OCI-LY3 (cell line): ENCODE results near the gene SARDH.

Source experiments
- H2AFZ ChIP-seq: fragments of 200-600, 300-600 bp; shearing (Covaris generic); 2 replicates; pipeline ENCODE4 v1.6.0; 2014; ENCODE audit warnings: antibody characterized with exemption, low read depth, low read length
- H3K27ac ChIP-seq: fragments of 200-600, 300-600 bp; sonication (generic); 2 replicates; pipeline ENCODE4 v1.5.1; 2014; ENCODE audit warnings: mild to moderate bottlenecking, low read length, moderate library complexity, mixed read lengths
- H3K27me3 ChIP-seq: fragments of 200-600, 300-600 bp; sonication (generic); 2 replicates; pipeline ENCODE4 v1.6.1; 2014; ENCODE audit warnings: low read depth, low read length, mixed read lengths
- H3K36me3 ChIP-seq: fragments of 200-600, 300-600 bp; sonication (generic); replicated peaks from 2 replicates; pipeline ENCODE3; 2014; ENCODE audit warnings: low read depth, low read length, mixed read lengths
- H3K4me1 ChIP-seq: fragments of 300-600, 200-600 bp; sonication (generic); 2 replicates; pipeline ENCODE4 v1.6.1; 2014; ENCODE audit warnings: low read length, mixed read lengths
- H3K4me2 ChIP-seq: fragments of 200-600, 300-600 bp; sonication (generic); 2 replicates; pipeline ENCODE4 v1.6.1; 2014; ENCODE audit warnings: low read length, mixed read lengths
- H3K4me3 ChIP-seq: fragments of 300-600, 200-600 bp; sonication (generic); 2 replicates; pipeline ENCODE4 v1.5.1; 2014; ENCODE audit warnings: antibody characterized with exemption, mild to moderate bottlenecking, low read length, moderate library complexity
- H3K79me2 ChIP-seq: fragments of 300-600, 200-600 bp; shearing (Covaris generic); 2 replicates; pipeline ENCODE4 v1.6.1; 2014; ENCODE audit warnings: mild to moderate bottlenecking, low read length, mixed read lengths
- H3K9ac ChIP-seq: fragments of 300-600, 200-600 bp; shearing (Covaris generic); 2 replicates; pipeline ENCODE4 v1.6.0; 2014; ENCODE audit warnings: mild to moderate bottlenecking, low read length, moderate library complexity
- H3K9me3 ChIP-seq: fragments of 200-600, 300-600 bp; shearing (Covaris generic); 2 replicates; pipeline ENCODE4 v1.6.1; 2014; ENCODE audit warnings: low read length, mixed read lengths; ENCODE audit not compliant: insufficient read depth
- H4K20me1 ChIP-seq: fragments of 200-600, 300-600 bp; sonication (generic); 2 replicates; pipeline ENCODE4 v1.6.1; 2016; ENCODE audit warnings: low read length, mixed read lengths; ENCODE audit not compliant: insufficient read depth
- EZH2phosphoT487 ChIP-seq: fragments of 200-600 bp; shearing (Covaris generic); IDR thresholded peaks from 2 replicates; pipeline ENCODE4 v1.6.1; 2018; ENCODE audit warnings: antibody characterized with exemption, mixed run types, low read depth
- TF ChIP-seq, protein P1 (sequence below): fragments of 200-600, 300-600 bp; sonication (generic); IDR thresholded peaks from 2 replicates; pipeline ENCODE4 v1.5.1; 2014; ENCODE audit warnings: antibody characterized with exemption, low read length, low read depth

SARDH gene

DNA sequence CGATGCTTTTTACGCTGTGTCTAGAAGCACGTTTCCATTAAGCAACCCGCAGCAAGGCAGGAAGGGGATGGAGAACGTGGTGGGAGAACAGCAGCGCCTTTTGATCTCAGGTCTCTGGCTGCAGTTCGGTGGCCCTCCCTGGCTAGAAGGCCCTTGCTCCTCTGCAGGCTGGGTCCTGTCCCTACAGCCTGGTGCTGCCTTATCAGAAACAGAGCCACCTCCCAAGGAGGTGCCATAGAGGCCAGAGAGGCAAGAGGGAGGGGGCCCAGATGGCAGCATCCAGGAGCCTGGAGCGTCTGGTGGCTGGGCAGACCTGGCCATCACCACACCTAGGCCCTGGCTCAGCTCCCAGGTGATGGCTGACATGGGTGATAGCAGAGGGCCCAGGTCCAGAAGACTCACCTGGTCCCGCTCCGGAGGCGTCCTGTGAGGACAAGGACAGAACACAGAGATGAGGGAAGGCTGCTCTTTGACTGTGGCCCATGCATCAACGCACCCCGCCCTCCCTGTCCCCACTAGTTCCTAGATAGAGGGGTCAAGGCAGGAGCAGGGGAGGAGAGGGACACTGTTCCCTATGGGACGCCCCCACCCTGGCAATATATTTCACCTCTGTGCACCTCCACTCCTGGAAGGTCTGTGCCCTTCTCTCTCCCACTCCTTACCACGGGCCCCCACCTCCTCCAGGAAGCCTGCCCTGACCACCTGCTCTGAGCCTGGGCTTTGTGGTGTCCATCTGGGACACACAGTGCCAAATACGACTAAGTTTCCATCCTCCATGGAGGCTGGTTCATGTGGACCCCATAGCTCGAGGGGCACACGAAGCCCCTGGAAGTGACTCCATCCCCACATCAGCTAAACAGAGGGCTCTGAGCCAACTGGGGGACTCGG lies 41.6 kb upstream of the SARDH start:
- Histone ChIP-seq H3K4me2 (no peak overlapping the region), H4K20me1 (peaks cover 10% of the 10 kb centered on the region; the same call in 1 of the 2 replicates), H2AFZ (no peak overlapping the region), H3K4me3 (no peak overlapping the region), H3K4me1 (0 out of 2 replicates have a peak, but pooled peaks cover 2% of the 10 kb centered on the region), H3K27me3 (no peaks in the 10 kb centered on the region), H3K9ac (no peak overlapping the region), H3K27ac (no peak overlapping the region), H3K9me3 (no peaks in the 10 kb centered on the region), H3K79me2 (no peaks in the 10 kb centered on the region), H3K36me3 (peaks cover 68% of the 10 kb centered on the region)
- TF ChIP-seq, protein P1, sequence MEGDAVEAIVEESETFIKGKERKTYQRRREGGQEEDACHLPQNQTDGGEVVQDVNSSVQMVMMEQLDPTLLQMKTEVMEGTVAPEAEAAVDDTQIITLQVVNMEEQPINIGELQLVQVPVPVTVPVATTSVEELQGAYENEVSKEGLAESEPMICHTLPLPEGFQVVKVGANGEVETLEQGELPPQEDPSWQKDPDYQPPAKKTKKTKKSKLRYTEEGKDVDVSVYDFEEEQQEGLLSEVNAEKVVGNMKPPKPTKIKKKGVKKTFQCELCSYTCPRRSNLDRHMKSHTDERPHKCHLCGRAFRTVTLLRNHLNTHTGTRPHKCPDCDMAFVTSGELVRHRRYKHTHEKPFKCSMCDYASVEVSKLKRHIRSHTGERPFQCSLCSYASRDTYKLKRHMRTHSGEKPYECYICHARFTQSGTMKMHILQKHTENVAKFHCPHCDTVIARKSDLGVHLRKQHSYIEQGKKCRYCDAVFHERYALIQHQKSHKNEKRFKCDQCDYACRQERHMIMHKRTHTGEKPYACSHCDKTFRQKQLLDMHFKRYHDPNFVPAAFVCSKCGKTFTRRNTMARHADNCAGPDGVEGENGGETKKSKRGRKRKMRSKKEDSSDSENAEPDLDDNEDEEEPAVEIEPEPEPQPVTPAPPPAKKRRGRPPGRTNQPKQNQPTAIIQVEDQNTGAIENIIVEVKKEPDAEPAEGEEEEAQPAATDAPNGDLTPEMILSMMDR = no peak
- no peak for TF ChIP-seq EZH2phosphoT487

DNA sequence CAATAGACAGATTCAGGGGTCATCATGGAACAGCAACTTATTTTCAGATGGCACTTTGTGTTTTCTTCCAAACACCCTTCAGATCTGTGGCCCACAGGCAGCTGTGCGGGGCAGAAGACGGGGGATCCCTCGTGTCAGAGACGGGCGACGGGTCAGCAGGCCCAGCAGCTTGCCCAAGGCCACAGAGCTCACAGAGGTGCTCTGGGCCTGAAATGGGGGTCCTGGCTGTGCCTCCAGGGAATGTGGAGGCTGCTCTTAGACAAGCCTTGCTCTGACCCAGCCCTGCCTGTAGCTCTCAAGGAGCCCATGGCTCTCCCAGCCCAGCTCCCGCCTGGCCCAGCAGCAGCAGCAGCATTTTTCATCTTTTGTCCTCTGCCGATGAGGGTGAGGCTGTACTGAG lies 40.9 kb upstream of the SARDH start:
- no peak overlapping the region for H3K9ac ChIP-seq
- no peaks in the 10 kb centered on the region for H3K27me3 ChIP-seq
- H2AFZ ChIP-seq = no peak overlapping the region
- no peaks in the 10 kb centered on the region for H3K79me2 ChIP-seq
- TF ChIP-seq, protein P1 = no peak
- no peak for TF ChIP-seq EZH2phosphoT487
- peaks cover 70% of the 10 kb centered on the region for H3K36me3 ChIP-seq
- H3K27ac ChIP-seq = no peak overlapping the region
- H3K4me3 ChIP-seq = no peak overlapping the region
- peaks cover 10% of the 10 kb centered on the region; the same call in 1 of the 2 replicates for H4K20me1 ChIP-seq
- H3K4me1 ChIP-seq = 0 out of 2 replicates have a peak, but pooled peaks cover under 1% of the 10 kb centered on the region
- no peak overlapping the region for H3K4me2 ChIP-seq
- H3K9me3 ChIP-seq = no peaks in the 10 kb centered on the region

DNA sequence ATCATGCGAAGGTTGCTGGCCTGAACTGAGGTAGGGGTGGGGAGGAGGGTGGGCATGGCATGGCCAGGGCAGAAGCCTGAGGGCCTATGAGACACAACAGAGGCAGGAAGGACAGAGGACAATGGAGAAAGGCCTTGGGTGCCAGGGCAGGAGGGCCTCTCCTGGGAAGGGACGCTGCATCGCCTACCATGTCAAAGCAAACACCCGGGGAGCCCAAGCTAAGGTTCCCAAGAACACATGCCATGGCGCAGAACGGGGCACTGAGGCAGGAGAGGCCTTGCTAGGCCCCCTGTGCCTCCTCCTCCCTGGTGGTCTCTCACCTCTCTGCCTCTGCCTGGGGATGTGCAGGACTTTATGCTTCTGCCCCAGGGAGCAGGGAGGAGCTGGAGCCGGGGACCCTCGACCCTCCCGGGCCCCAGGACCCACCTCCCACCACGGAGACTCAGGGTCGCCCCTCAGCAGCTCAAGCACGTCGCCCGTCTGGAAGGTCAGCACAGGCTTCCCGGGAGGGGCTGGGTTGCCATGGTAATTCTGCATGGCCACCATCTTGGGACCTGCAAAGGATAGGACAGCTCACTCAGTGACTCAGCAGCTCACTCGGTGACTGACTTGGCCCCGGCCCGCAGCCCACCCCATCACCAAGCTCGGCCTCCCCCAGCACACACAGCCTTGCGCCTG lies 40.3 kb upstream of the SARDH start:
- Histone ChIP-seq H2AFZ (no peak overlapping the region), H3K4me2 (no peak overlapping the region), H3K9me3 (no peaks in the 10 kb centered on the region), H3K27me3 (no peaks in the 10 kb centered on the region), H4K20me1 (peaks cover 7% of the 10 kb centered on the region; the same call in 1 of the 2 replicates), H3K36me3 (peaks cover 73% of the 10 kb centered on the region), H3K79me2 (no peaks in the 10 kb centered on the region), H3K4me1 (no peaks in the 10 kb centered on the region), H3K9ac (no peak overlapping the region), H3K4me3 (no peak overlapping the region), H3K27ac (no peak overlapping the region)
- TF ChIP-seq, protein P1 = no peak
- no peak for TF ChIP-seq EZH2phosphoT487

DNA sequence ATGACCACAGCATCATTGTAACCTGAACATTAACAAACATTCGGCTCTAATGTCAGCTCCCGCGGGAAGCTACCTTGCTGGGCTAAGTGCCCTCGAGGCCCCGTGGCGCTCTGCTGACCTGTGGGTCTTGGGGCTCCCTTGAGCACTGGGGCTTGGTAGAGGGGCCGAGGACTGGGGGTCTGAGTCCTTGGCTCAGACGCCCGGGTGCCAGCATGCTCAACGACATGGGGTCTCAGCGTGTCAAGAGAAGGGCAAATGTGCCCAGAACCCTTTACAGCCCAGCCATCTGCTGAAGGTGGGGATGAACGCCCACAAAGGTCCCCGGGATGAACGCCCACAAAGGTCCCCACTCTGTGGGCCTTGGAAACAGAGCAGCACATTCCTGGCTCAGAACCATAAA lies 39.7 kb upstream of the SARDH start:
- Histone ChIP-seq H2AFZ (no peak overlapping the region), H3K27ac (no peak overlapping the region), H3K79me2 (no peaks in the 10 kb centered on the region), H3K27me3 (no peaks in the 10 kb centered on the region), H4K20me1 (peaks cover 2% of the 10 kb centered on the region; the same call in 1 of the 2 replicates), H3K4me2 (no peak overlapping the region), H3K9ac (no peak overlapping the region), H3K36me3 (peaks cover 71% of the 10 kb centered on the region), H3K9me3 (no peaks in the 10 kb centered on the region), H3K4me3 (no peak overlapping the region), H3K4me1 (no peaks in the 10 kb centered on the region)
- TF ChIP-seq EZH2phosphoT487 = no peak
